PC-3 (cell line): Measurements from ENCODE around the gene CCDC91.

ENCODE experiments used
- EZH2 ChIP-seq: fragments of 300-600 bp; sonication (generic); IDR thresholded peaks from one replicate; pipeline ENCODE4 v1.6.1; 2017; ENCODE audit warnings: antibody characterized with exemption, mild to moderate bottlenecking, low read length; ENCODE audit not compliant: unreplicated experiment
- EZH2phosphoT487 ChIP-seq: fragments of 300-600 bp; sonication (generic); IDR thresholded peaks from 2 replicates; pipeline ENCODE4 v1.6.1; 2018; ENCODE audit warnings: mild to moderate bottlenecking, antibody characterized with exemption, low read length, borderline replicate concordance
- TF ChIP-seq, protein P1 (sequence below): fragments of 300-600 bp; sonication (generic); conservative IDR thresholded peaks from 2 replicates; pipeline ENCODE4 v1.5.1; 2017; ENCODE audit warnings: antibody characterized with exemption, low read depth, mild to moderate bottlenecking, low read length

DNA sequence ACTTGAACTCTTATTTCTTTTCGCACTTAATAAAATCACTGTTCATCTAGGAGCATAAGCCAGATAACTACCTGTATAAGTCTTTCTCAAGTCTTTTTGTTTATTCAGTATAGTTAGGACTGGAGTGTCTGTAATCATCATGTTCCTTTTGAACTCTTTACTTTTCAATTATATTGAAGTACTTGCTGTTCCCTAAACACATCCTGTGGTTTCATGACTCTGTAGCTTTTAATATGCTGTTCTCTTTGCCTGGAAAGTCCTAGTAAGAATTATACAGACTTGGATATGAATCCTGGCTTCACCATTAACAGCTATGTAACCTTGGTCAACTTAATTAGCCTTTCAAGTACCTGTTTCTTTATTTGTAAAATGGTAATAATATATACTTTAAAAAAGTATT lies 88.2 kb downstream of the CCDC91 start:
- TF ChIP-seq EZH2 = no peak
- TF ChIP-seq, protein P1, sequence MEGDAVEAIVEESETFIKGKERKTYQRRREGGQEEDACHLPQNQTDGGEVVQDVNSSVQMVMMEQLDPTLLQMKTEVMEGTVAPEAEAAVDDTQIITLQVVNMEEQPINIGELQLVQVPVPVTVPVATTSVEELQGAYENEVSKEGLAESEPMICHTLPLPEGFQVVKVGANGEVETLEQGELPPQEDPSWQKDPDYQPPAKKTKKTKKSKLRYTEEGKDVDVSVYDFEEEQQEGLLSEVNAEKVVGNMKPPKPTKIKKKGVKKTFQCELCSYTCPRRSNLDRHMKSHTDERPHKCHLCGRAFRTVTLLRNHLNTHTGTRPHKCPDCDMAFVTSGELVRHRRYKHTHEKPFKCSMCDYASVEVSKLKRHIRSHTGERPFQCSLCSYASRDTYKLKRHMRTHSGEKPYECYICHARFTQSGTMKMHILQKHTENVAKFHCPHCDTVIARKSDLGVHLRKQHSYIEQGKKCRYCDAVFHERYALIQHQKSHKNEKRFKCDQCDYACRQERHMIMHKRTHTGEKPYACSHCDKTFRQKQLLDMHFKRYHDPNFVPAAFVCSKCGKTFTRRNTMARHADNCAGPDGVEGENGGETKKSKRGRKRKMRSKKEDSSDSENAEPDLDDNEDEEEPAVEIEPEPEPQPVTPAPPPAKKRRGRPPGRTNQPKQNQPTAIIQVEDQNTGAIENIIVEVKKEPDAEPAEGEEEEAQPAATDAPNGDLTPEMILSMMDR = no peak
- no peak for TF ChIP-seq EZH2phosphoT487
